Measurements from ENCODE around the gene TLX1.

The TLX1 gene

DNA sequence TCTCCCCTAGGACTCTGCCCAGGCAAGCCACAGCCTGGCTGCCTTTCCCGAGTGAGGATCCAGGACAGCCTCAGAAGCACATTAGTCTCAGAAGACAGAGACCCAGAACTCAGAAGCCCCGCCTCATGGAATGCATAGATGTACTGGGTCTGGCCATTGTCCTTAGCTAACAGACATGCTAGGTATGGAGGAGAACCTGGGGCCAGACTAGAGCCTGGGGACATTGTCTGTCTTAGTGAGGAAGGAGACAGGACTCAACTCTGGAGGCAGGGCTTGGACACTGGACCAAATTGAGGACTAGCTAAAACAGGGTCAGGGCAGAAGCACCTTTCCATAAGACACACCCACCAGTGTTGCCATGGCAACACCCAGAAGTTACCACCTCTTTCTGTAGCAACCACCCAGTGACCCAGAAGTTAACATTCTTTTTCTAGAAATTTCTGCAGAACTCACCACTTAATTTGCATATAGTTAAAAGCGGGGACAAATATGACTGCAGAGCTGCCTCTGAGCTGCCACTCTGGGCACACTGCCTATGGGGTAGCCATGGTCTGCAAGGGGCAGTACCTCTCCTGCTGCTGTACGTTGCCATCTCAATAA, 27.5 kb downstream of the TLX1 start:
- Histone ChIP-seq H4K20me1 (ENCODE audit: low read depth, low read length) (no peaks in the 10 kb centered on the region), H3K27ac (ENCODE audit: low read depth, low read length) (no peak overlapping the region), H3K27me3 (ENCODE audit: low read length) (no peaks in the 10 kb centered on the region), H3K36me3 (ENCODE audit: low read length) (no peaks in the 10 kb centered on the region), H3K9me2 (replicated peaks; ENCODE audit: insufficient read depth, low read length) (no peaks in the 10 kb centered on the region), H3K4me3 (ENCODE audit: insufficient read depth, low read length, poor library complexity, severe bottlenecking) (no peak overlapping the region), H3K4me2 (ENCODE audit: low read depth, low read length, poor library complexity, severe bottlenecking) (no peak overlapping the region), H3K79me2 (ENCODE audit: insufficient read depth, low read length) (no peaks in the 10 kb centered on the region), H3K9ac (ENCODE audit: low read length) (no peak overlapping the region), H2AFZ (ENCODE audit: low read depth, low read length, severe bottlenecking) (no peak overlapping the region), H3K9me3 (ENCODE audit: insufficient read depth, low read length) (no peaks in the 10 kb centered on the region), H3F3A (ENCODE audit: insufficient read depth) (no peaks in the 10 kb centered on the region)
- TF ChIP-seq EZH2phosphoT487 (conservative IDR thresholded peaks at IDR 0.05; ENCODE audit: low read length), result no peak
- TF ChIP-seq, protein P1, sequence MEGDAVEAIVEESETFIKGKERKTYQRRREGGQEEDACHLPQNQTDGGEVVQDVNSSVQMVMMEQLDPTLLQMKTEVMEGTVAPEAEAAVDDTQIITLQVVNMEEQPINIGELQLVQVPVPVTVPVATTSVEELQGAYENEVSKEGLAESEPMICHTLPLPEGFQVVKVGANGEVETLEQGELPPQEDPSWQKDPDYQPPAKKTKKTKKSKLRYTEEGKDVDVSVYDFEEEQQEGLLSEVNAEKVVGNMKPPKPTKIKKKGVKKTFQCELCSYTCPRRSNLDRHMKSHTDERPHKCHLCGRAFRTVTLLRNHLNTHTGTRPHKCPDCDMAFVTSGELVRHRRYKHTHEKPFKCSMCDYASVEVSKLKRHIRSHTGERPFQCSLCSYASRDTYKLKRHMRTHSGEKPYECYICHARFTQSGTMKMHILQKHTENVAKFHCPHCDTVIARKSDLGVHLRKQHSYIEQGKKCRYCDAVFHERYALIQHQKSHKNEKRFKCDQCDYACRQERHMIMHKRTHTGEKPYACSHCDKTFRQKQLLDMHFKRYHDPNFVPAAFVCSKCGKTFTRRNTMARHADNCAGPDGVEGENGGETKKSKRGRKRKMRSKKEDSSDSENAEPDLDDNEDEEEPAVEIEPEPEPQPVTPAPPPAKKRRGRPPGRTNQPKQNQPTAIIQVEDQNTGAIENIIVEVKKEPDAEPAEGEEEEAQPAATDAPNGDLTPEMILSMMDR (IDR thresholded peaks at IDR 0.05; ENCODE audit: insufficient read depth, low read length, poor library complexity, severe bottlenecking), result no peak

DNA sequence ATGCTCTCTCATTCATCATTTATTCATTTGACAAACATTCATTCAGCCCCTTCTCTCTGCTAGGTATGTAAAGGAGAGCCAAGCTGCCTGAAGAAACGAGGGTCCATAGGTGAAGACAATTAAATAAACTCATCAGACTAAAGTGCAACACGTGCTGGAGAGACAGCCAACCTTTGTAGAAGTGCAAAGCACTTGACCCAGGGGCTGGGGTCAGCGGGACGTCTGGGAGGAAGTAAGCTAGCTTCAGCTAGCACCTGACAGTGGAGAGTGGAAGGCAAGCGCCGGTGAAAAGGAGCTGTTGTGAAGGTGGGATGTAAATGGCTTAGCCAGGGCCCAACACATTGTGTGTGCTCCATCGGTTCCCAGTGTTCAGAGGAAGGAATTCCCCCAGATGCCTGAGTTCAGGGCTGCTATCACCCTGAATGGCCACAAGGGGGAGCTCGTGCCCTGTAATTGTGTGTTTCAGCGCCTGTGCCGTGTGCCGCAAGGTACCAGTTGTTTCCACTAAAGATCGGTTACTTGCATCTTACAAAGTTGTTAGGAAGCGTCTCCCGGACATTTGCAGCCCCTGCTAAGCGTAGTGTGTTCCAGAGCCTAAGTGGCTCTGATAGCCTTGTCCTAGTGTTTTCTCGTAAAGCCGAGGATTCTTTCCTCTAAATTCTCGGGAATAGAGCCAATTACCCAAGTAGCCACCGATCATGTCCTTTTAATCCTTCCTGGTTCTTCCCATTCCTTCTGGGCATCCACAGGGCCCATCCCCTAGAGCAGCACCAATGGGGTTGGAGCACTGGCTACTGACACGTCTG, 30.6 kb downstream of the TLX1 start:
- no peaks in the 10 kb centered on the region for H3F3A ChIP-seq (ENCODE audit: insufficient read depth)
- no peaks in the 10 kb centered on the region for H4K20me1 ChIP-seq (ENCODE audit: low read depth, low read length)
- H3K79me2 ChIP-seq (ENCODE audit: insufficient read depth, low read length), result no peaks in the 10 kb centered on the region
- H3K9ac ChIP-seq (ENCODE audit: low read length), result no peak overlapping the region
- H3K9me2 ChIP-seq (replicated peaks; ENCODE audit: insufficient read depth, low read length), result no peaks in the 10 kb centered on the region
- H3K36me3 ChIP-seq (ENCODE audit: low read length), result no peaks in the 10 kb centered on the region
- no peak overlapping the region for H3K27ac ChIP-seq (ENCODE audit: low read depth, low read length)
- TF ChIP-seq, protein P1 (IDR thresholded peaks at IDR 0.05; ENCODE audit: insufficient read depth, low read length, poor library complexity, severe bottlenecking), result peak; percentile 91
- no peak for TF ChIP-seq EZH2phosphoT487 (conservative IDR thresholded peaks at IDR 0.05; ENCODE audit: low read length)
- H3K27me3 ChIP-seq (ENCODE audit: low read length), result peaks cover 5% of the 10 kb centered on the region; the same call in 1 of the 2 replicates
- H3K4me3 ChIP-seq (ENCODE audit: insufficient read depth, low read length, poor library complexity, severe bottlenecking), result no peak overlapping the region
- H3K4me2 ChIP-seq (ENCODE audit: low read depth, low read length, poor library complexity, severe bottlenecking), result no peak overlapping the region
- no peaks in the 10 kb centered on the region for H3K9me3 ChIP-seq (ENCODE audit: insufficient read depth, low read length)
- H2AFZ ChIP-seq (ENCODE audit: low read depth, low read length, severe bottlenecking), result no peak overlapping the region

DNA sequence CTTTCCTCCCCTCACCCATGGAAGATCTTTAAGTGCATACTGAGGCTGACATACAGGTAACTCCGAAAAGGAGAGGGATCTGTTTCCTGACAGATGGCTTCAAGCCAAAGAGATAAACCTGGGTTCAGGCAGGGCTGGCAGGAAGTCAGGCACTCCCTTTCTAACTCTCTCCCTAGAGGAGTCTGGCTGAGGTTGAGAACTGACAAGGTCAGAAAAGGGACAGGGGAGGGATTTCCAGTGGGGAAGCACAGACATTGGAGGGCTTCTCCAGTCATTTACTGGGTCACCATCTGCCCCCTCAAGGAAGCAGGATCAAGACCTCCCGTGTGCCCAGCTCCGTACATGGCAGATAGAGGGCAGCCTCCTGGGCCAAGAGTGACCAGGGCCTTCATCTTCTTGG, 31.6 kb downstream of the TLX1 start:
- no peak overlapping the region for H3K4me2 ChIP-seq (ENCODE audit: low read depth, low read length, poor library complexity, severe bottlenecking)
- H2AFZ ChIP-seq (ENCODE audit: low read depth, low read length, severe bottlenecking), result no peak overlapping the region
- H3K9me2 ChIP-seq (replicated peaks; ENCODE audit: insufficient read depth, low read length), result no peaks in the 10 kb centered on the region
- H3K27ac ChIP-seq (ENCODE audit: low read depth, low read length), result no peak overlapping the region
- no peaks in the 10 kb centered on the region for H3K36me3 ChIP-seq (ENCODE audit: low read length)
- peaks cover 6% of the 10 kb centered on the region; the same call in 1 of the 2 replicates for H3K27me3 ChIP-seq (ENCODE audit: low read length)
- no peak overlapping the region for H3K4me3 ChIP-seq (ENCODE audit: insufficient read depth, low read length, poor library complexity, severe bottlenecking)
- no peaks in the 10 kb centered on the region for H3K9me3 ChIP-seq (ENCODE audit: insufficient read depth, low read length)
- H3F3A ChIP-seq (ENCODE audit: insufficient read depth), result no peaks in the 10 kb centered on the region
- no peak for TF ChIP-seq EZH2phosphoT487 (conservative IDR thresholded peaks at IDR 0.05; ENCODE audit: low read length)
- TF ChIP-seq, protein P1 (IDR thresholded peaks at IDR 0.05; ENCODE audit: insufficient read depth, low read length, poor library complexity, severe bottlenecking), result no peak
- H3K9ac ChIP-seq (ENCODE audit: low read length), result no peak overlapping the region
- no peaks in the 10 kb centered on the region for H3K79me2 ChIP-seq (ENCODE audit: insufficient read depth, low read length)
- H4K20me1 ChIP-seq (ENCODE audit: low read depth, low read length), result no peaks in the 10 kb centered on the region

Data from SU-DHL-6 (cell line).